ENCODE measurements around the gene COMMD1.

- TF ChIP-seq CTCF (IDR thresholded peaks at IDR 0.05) (no peak), POLR2AphosphoS5 (IDR thresholded peaks at IDR 0.05; ENCODE audit: insufficient read depth in 1 of 2, low read depth in 1 of 2) (no peak)
Observed at GRCh38 chr2:62114564-62114963, 209.1 kb downstream of the COMMD1 start.

Measured in vagina (tissue), 2 donors.